Caco-2 (cell line): ENCODE measurements around the gene SPATA2L. TPM values are rescaled to one million over a fixed set of nuclear protein-coding genes. Genes with fewer than 3 reads are reported as not detected.
"Not testable (repeated sequence)": the region's sequence is repeated elsewhere in the genome, so short reads cannot be mapped to it uniquely, and the experiment has no call there.

ENCODE experiments used
- BruUV-seq: library from RNA; stranded (reverse); fragments of 400-500 nt; replicated peaks from 2 replicates; lab custom pipeline; 2021; lab: Mats Ljungman, UMichigan
- CTCF ChIA-PET: fragments of 300-600 bp; sonication (Branson Sonifier 250); formaldehyde crosslinking; loops from one replicate; lab custom pipeline; 2022; ENCODE audit warnings: antibody characterized with exemption; lab: Charles Lee
- POLR2A ChIA-PET: fragments of 300-600 bp; sonication (Branson Sonifier 250); formaldehyde crosslinking; loops from one replicate; lab custom pipeline; 2022; ENCODE audit warnings: antibody characterized with exemption; lab: Charles Lee
- DNase-seq, 2 experiments: peaks; one replicate each; pipeline versions ENCODE4 v3.0.0 to v3.0.0-alpha.2; 2020 to 2022
- H3K27me3 ChIP-seq: replicated peaks from 2 replicates; pipeline ENCODE4 v1.6.0; 2011; ENCODE audit warnings: low read length; ENCODE audit not compliant: control insufficient read depth, insufficient read depth
- H3K36me3 ChIP-seq: 2 replicates; pipeline ENCODE4 v1.5.1; 2011; ENCODE audit warnings: low read length; ENCODE audit not compliant: control insufficient read depth, insufficient read depth
- H3K4me1 ChIP-seq: fragments of 250-450 bp; sonication (Bioruptor Pico); 2 replicates; pipeline ENCODE4 v1.5.1; 2020; ENCODE audit warnings: mild to moderate bottlenecking
- H3K4me3 ChIP-seq: 2 replicates; pipeline ENCODE4 v1.5.1; 2011; ENCODE audit warnings: low read depth, mild to moderate bottlenecking, control low read depth, low read length
- H3K9me3 ChIP-seq: fragments of 250-450 bp; sonication (Bioruptor Pico); 2 replicates; pipeline ENCODE4 v1.5.1; 2020; ENCODE audit warnings: mild to moderate bottlenecking, moderate library complexity
- H3K27ac Mint-ChIP-seq: one replicate; pipeline ENCODE4 v1.8.0; 2022; ENCODE audit warnings: mixed read lengths; ENCODE audit not compliant: unreplicated experiment
- H3K27me3 Mint-ChIP-seq: one replicate; pipeline ENCODE4 v1.8.0; 2022; ENCODE audit warnings: mixed read lengths; ENCODE audit not compliant: insufficient read depth, unreplicated experiment
- H3K36me3 Mint-ChIP-seq: one replicate; pipeline ENCODE4 v1.8.0; 2022; ENCODE audit warnings: mild to moderate bottlenecking, mixed read lengths; ENCODE audit not compliant: insufficient read depth, unreplicated experiment
- H3K4me1 Mint-ChIP-seq: one replicate; pipeline ENCODE4 v1.8.0; 2022; ENCODE audit warnings: low read depth, mixed read lengths; ENCODE audit not compliant: unreplicated experiment
- H3K4me3 Mint-ChIP-seq: one replicate; pipeline ENCODE4 v1.8.0; 2022; ENCODE audit warnings: mild to moderate bottlenecking, moderate library complexity, mixed read lengths; ENCODE audit not compliant: unreplicated experiment
- H3K9me3 Mint-ChIP-seq: one replicate; pipeline ENCODE4 v1.8.0; 2022; ENCODE audit warnings: mixed read lengths; ENCODE audit not compliant: unreplicated experiment
- CTCF ChIP-seq, 2 experiments: fragments of 200-600 bp in 1 of 2; IDR thresholded peaks; 1 replicate in 1 of 2; 2 replicates in 1 of 2; pipeline versions ENCODE4 v1.5.1 to v1.8.0; 2011 to 2022; ENCODE audit warnings: antibody characterized with exemption in 1 of 2, control low read depth in 1 of 2, inconsistent platforms in 1 of 2, low read depth in 1 of 2, low read length in 1 of 2, mild to moderate bottlenecking in 1 of 2, moderate library complexity in 1 of 2; ENCODE audit not compliant: insufficient read depth in 1 of 2, severe bottlenecking in 1 of 2, unreplicated experiment in 1 of 2
- intact Hi-C: fragments of 100-400 bp; cut with micrococcal nuclease; formaldehyde crosslinking; loops from one replicate; pipeline ENCODE4 v1.10.0; 2022; ENCODE audit not compliant: unreplicated experiment
- total RNA-seq: library from RNA; stranded (reverse); gene quantifications from 2 replicates; pipeline ENCODE4 v1.2.3, GENCODE V29; 2022

Gene SPATA2L
- total RNA-seq, 1 experiment from 2014 or later, result 16.4 TPM

GRCh38 chr16:89667000-89667399 lies 34.5 kb downstream of the SPATA2L start:
- CTCF ChIA-PET, H3K4me3 ChIP-seq: not testable (repeated sequence)

GRCh38 chr16:89664238-89664637 lies 37.3 kb downstream of the SPATA2L start:
- H3K9me3 ChIP-seq, result peaks cover 12% of the 10 kb centered on the region
- DNase-seq, BruUV-seq, CTCF ChIA-PET, H3K4me3 Mint-ChIP-seq, intact Hi-C loops, H3K4me3 ChIP-seq, H3K4me1 Mint-ChIP-seq, H3K36me3 ChIP-seq, H3K27ac Mint-ChIP-seq, H3K27me3 ChIP-seq, POLR2A ChIA-PET, H3K4me1 ChIP-seq, H3K27me3 Mint-ChIP-seq: not testable (repeated sequence)
- Mint-ChIP-seq H3K9me3 (peaks cover 26% of the 10 kb centered on the region), H3K36me3 (peaks cover 64% of the 10 kb centered on the region)

More at GRCh38 chr16:89667000-89667399, 34.5 kb downstream of the SPATA2L start:
- Mint-ChIP-seq H3K9me3 (peaks cover 16% of the 10 kb centered on the region), H3K36me3 (peaks cover 39% of the 10 kb centered on the region)
- H3K27me3 Mint-ChIP-seq, POLR2A ChIA-PET, H3K27ac Mint-ChIP-seq, H3K4me1 Mint-ChIP-seq, H3K36me3 ChIP-seq, intact Hi-C loops, BruUV-seq, H3K4me3 Mint-ChIP-seq, H3K27me3 ChIP-seq, H3K4me1 ChIP-seq: not testable (repeated sequence)
- H3K9me3 ChIP-seq, result peaks cover 12% of the 10 kb centered on the region
- DNase-seq, result peak in 1 of 2 experiments; percentile 54
- TF ChIP-seq CTCF (IDR thresholded peaks at IDR 0.05; ENCODE audit: insufficient read depth in 1 of 2, low read depth in 1 of 2, low read length in 1 of 2, severe bottlenecking in 1 of 2, unreplicated experiment in 1 of 2), result peak; percentile 11 to 35

GRCh38 chr16:89661215-89661614 lies 40.3 kb downstream of the SPATA2L start:
- TF ChIP-seq CTCF (IDR thresholded peaks at IDR 0.05; ENCODE audit: insufficient read depth in 1 of 2, low read depth in 1 of 2, low read length in 1 of 2, severe bottlenecking in 1 of 2, unreplicated experiment in 1 of 2), result no peak
- intact Hi-C loops, result no loop called here
- peaks cover 79% of the 10 kb centered on the region for H3K36me3 Mint-ChIP-seq
- no peaks in the 10 kb centered on the region for H3K27me3 Mint-ChIP-seq
- Histone ChIP-seq H3K4me3 (no peak overlapping the region), H3K4me1 (no peaks in the 10 kb centered on the region), H3K9me3 (peaks cover 7% of the 10 kb centered on the region), H3K27me3 (no peaks in the 10 kb centered on the region), H3K36me3 (peaks cover 5% of the 10 kb centered on the region)
- DNase-seq, result no peak
- H3K4me3 Mint-ChIP-seq, result peak overlapping the region; percentile 11
- peaks cover 17% of the 10 kb centered on the region for H3K9me3 Mint-ChIP-seq
- BruUV-seq, result no TSS peak
- ChIA-PET POLR2A (no interaction called here), CTCF (no interaction called here)
- H3K27ac Mint-ChIP-seq, result no peak overlapping the region
- H3K4me1 Mint-ChIP-seq, result peaks cover 8% of the 10 kb centered on the region

GRCh38 chr16:89660146-89660545 lies 41.4 kb downstream of the SPATA2L start:
- TF ChIP-seq CTCF (IDR thresholded peaks at IDR 0.05; ENCODE audit: insufficient read depth in 1 of 2, low read depth in 1 of 2, low read length in 1 of 2, severe bottlenecking in 1 of 2, unreplicated experiment in 1 of 2), result no peak
- Histone ChIP-seq H3K36me3 (peaks cover 5% of the 10 kb centered on the region), H3K9me3 (no peaks in the 10 kb centered on the region), H3K27me3 (no peaks in the 10 kb centered on the region), H3K4me1 (no peaks in the 10 kb centered on the region), H3K4me3 (no peak overlapping the region)
- Mint-ChIP-seq H3K4me1 (peaks cover 8% of the 10 kb centered on the region), H3K36me3 (peaks cover 77% of the 10 kb centered on the region), H3K9me3 (peaks cover 10% of the 10 kb centered on the region), H3K4me3 (no peak overlapping the region), H3K27ac (no peak overlapping the region), H3K27me3 (no peaks in the 10 kb centered on the region)
- ChIA-PET POLR2A (no interaction called here), CTCF (no interaction called here)
- intact Hi-C loops, result no loop called here
- DNase-seq, result no peak
- no TSS peak for BruUV-seq
